Fibroblast of lung (primary cell): Measurements from ENCODE around the gene SH2D3C. TPM values are rescaled to one million over a fixed set of nuclear protein-coding genes. Genes with fewer than 3 reads are reported as not detected.
"Not testable (repeated sequence)": the region's sequence is repeated elsewhere in the genome, so short reads cannot be mapped to it uniquely, and the experiment has no call there.

Experiments used
- DNase-seq, 2 donors: peaks; one replicate each; pipeline versions ENCODE4 v3.0.0 to v3.0.0-alpha.2; 2010; ENCODE audit warnings: low read depth in 2 of 2
- H2AFZ ChIP-seq: 2 replicates; pipeline ENCODE4 v1.5.1; 2012; ENCODE audit warnings: low read length, control low read depth, inconsistent platforms
- H3K27ac ChIP-seq: 2 replicates; pipeline ENCODE4 v1.5.1; 2011; ENCODE audit warnings: low read length, control low read depth; ENCODE audit not compliant: insufficient read depth
- H3K27me3 ChIP-seq: 2 replicates; pipeline ENCODE4 v1.5.1; 2011; ENCODE audit warnings: mild to moderate bottlenecking, low read length; ENCODE audit not compliant: control insufficient read depth, insufficient read depth
- H3K36me3 ChIP-seq: 2 replicates; pipeline ENCODE4 v1.5.1; 2011; ENCODE audit warnings: low read length; ENCODE audit not compliant: control insufficient read depth, insufficient read depth
- H3K4me1 ChIP-seq: 2 replicates; pipeline ENCODE4 v1.5.1; 2011; ENCODE audit warnings: low read length; ENCODE audit not compliant: control insufficient read depth, insufficient read depth; ENCODE audit errors: extremely low read depth
- H3K4me2 ChIP-seq: 2 replicates; pipeline ENCODE4 v1.5.1; 2011; ENCODE audit warnings: low read length, control low read depth; ENCODE audit not compliant: insufficient read depth; ENCODE audit errors: extremely low read depth
- H3K4me3 ChIP-seq, 4 experiments: fragments of 200-600 bp in 1 of 4; sonication (generic) in 1 of 4; replicated peaks in 1 of 4; 2 replicates each; pipeline ENCODE4 v1.5.1; 2011 to 2016; ENCODE audit warnings: low read length in 4 of 4, low read depth in 3 of 4, mild to moderate bottlenecking in 3 of 4, control low read depth in 2 of 4, inconsistent platforms in 1 of 4, mixed read lengths in 1 of 4; ENCODE audit not compliant: insufficient read depth in 1 of 4; ENCODE audit errors: control extremely low read depth in 1 of 4
- H3K79me2 ChIP-seq: 2 replicates; pipeline ENCODE4 v1.5.1; 2012; ENCODE audit warnings: mild to moderate bottlenecking, low read length, inconsistent platforms; ENCODE audit not compliant: control insufficient read depth, insufficient read depth
- H3K9ac ChIP-seq: 2 replicates; pipeline ENCODE4 v1.5.1; 2011; ENCODE audit warnings: mild to moderate bottlenecking, low read length, control low read depth; ENCODE audit not compliant: insufficient read depth
- H3K9me3 ChIP-seq: 2 replicates; pipeline ENCODE4 v1.5.1; 2012; ENCODE audit warnings: low read depth, low read length; ENCODE audit not compliant: control insufficient read depth, insufficient read depth
- H4K20me1 ChIP-seq: 2 replicates; pipeline ENCODE4 v1.5.1; 2011; ENCODE audit warnings: low read length; ENCODE audit not compliant: control insufficient read depth, insufficient read depth; ENCODE audit errors: extremely low read depth
- EZH2 ChIP-seq: IDR thresholded peaks from 2 replicates; pipeline ENCODE4 v1.5.1; 2012; ENCODE audit warnings: low read length, control low read depth, mild to moderate bottlenecking; ENCODE audit errors: missing control alignments
- polyA plus RNA-seq, 2 donors: library from polyadenylated mRNA; depleted of rRNA in 1 of 2; stranded (reverse) in 1 of 2; unstranded in 1 of 2; fragments of >200 nt; gene quantifications; 2 replicates each; pipeline ENCODE4 v1.2.1, GENCODE V29; 2011 to 2012; ENCODE audit warnings: missing spikeins in 1 of 2
- total RNA-seq: library from RNA; depleted of rRNA; stranded (reverse); fragments of >200 nt; gene quantifications from 2 replicates; pipeline ENCODE4 v1.2.1, GENCODE V29; 2014
- TF ChIP-seq, protein P1 (sequence below), 2 donors: IDR thresholded peaks in 1 of 2; conservative IDR thresholded peaks in 1 of 2; 1 replicate in 1 of 2; 2 replicates in 1 of 2; pipeline ENCODE4 v1.5.1; 2011 to 2012; ENCODE audit warnings: low read length in 2 of 2, control low read depth in 1 of 2, inconsistent platforms in 1 of 2, low read depth in 1 of 2, mild to moderate bottlenecking in 1 of 2

The SH2D3C gene
- total and polyA plus RNA-seq, 2 donors (not counting 1 experiment from before 2014, with no cell fraction given), result 1.2 TPM; not detected in 1

DNA sequence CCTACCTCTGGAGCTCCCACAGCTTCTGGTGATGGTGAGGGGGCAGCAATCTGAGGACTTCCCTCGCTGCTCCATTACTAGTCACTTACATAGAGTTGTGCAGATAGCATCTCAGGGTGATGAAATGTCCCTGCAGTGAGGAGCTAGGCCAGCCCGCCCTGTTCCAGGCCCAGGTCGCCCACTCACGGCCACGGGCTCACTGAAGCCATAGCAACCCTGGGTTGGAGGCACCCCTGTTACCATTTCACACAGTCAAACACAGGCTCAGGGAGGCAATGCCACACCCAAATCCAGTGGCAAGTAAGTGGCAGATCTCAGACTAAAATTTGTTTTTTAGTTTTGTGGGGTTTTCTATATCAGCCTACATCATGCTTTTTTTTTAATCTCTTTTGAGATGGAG is 19.6 kb downstream of the SH2D3C start:
- Histone ChIP-seq H3K9me3 (no peaks in the 10 kb centered on the region), H3K27me3 (peaks cover 24% of the 10 kb centered on the region), H3K4me3 (no peak overlapping the region), H3K4me1 (no peaks in the 10 kb centered on the region), H4K20me1 (no peaks in the 10 kb centered on the region), H3K79me2 (no peaks in the 10 kb centered on the region), H3K4me2 (no peak overlapping the region), H3K9ac (no peak overlapping the region), H2AFZ (no peak overlapping the region), H3K36me3 (no peaks in the 10 kb centered on the region), H3K27ac (no peak overlapping the region)
- TF ChIP-seq, protein P1, sequence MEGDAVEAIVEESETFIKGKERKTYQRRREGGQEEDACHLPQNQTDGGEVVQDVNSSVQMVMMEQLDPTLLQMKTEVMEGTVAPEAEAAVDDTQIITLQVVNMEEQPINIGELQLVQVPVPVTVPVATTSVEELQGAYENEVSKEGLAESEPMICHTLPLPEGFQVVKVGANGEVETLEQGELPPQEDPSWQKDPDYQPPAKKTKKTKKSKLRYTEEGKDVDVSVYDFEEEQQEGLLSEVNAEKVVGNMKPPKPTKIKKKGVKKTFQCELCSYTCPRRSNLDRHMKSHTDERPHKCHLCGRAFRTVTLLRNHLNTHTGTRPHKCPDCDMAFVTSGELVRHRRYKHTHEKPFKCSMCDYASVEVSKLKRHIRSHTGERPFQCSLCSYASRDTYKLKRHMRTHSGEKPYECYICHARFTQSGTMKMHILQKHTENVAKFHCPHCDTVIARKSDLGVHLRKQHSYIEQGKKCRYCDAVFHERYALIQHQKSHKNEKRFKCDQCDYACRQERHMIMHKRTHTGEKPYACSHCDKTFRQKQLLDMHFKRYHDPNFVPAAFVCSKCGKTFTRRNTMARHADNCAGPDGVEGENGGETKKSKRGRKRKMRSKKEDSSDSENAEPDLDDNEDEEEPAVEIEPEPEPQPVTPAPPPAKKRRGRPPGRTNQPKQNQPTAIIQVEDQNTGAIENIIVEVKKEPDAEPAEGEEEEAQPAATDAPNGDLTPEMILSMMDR (conservative IDR thresholded peaks at IDR 0.05 in 1 of 2, IDR thresholded peaks at IDR 0.05 in 1 of 2; ENCODE audit: low read depth in 1 of 2, low read length in 2 of 2), result no peak
- TF ChIP-seq EZH2, result no peak
- DNase-seq, result no peak

DNA sequence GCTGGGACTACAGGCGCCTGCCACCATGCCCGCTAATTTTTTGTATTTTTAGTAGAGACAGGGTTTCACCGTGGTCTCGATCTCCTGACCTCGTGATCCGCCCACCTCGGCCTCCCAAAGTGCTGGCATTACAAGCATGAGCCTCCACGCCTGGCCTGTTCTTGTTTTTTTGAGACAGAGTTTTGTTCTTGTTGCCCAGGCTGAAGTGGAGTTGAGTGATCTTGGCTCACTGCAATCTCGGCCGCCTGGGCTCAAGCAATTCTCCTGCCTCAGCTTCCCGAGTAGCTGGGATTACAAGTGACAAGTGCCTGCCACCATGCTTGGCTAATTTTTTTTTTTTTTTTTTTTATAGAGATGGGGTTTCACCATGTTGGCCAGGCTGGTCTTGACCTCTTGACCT is 21.7 kb downstream of the SH2D3C start:
- H2AFZ ChIP-seq, H3K9ac ChIP-seq, DNase-seq, H3K79me2 ChIP-seq, H3K4me2 ChIP-seq, H4K20me1 ChIP-seq, H3K4me1 ChIP-seq, H3K27ac ChIP-seq, H3K9me3 ChIP-seq, H3K36me3 ChIP-seq, H3K4me3 ChIP-seq: not testable (repeated sequence)
- peaks cover 32% of the 10 kb centered on the region for H3K27me3 ChIP-seq

GRCh38 chr9:127756233-127756632 is 22.2 kb downstream of the SH2D3C start:
- H3K9me3 ChIP-seq, result no peaks in the 10 kb centered on the region
- H3K4me1 ChIP-seq, result no peaks in the 10 kb centered on the region
- H3K9ac ChIP-seq, result no peak overlapping the region
- no peaks in the 10 kb centered on the region for H3K79me2 ChIP-seq
- no peak overlapping the region for H3K27ac ChIP-seq
- peaks cover 1% of the 10 kb centered on the region for H4K20me1 ChIP-seq
- H3K4me2 ChIP-seq, result no peak overlapping the region
- DNase-seq, result no peak
- TF ChIP-seq EZH2, result no peak
- TF ChIP-seq, protein P1 (conservative IDR thresholded peaks at IDR 0.05 in 1 of 2, IDR thresholded peaks at IDR 0.05 in 1 of 2; ENCODE audit: low read depth in 1 of 2, low read length in 2 of 2), result no peak
- no peaks in the 10 kb centered on the region for H3K36me3 ChIP-seq
- no peak overlapping the region for H3K4me3 ChIP-seq
- no peak overlapping the region for H2AFZ ChIP-seq
- H3K27me3 ChIP-seq, result peaks cover 35% of the 10 kb centered on the region
